ENCODE measurements around the gene MS4A8. TPM values are rescaled to one million over a fixed set of nuclear protein-coding genes. Genes with fewer than 3 reads are reported as not detected.
"Not testable (repeated sequence)": the region's sequence is repeated elsewhere in the genome, so short reads cannot be mapped to it uniquely, and the experiment has no call there.

The MS4A8 gene
- total RNA-seq, 1 donor = not detected

GRCh38 chr11:60710482-60710881, 11.1 kb downstream of the MS4A8 start:
- DNase-seq (ENCODE audit: low read depth) = no peak
- H3K4me3 ChIP-seq (ENCODE audit: low read depth, low read length) = no peak overlapping the region
- no peak for TF ChIP-seq CTCF (IDR thresholded peaks at IDR 0.05; ENCODE audit: insufficient read depth, low read depth, low read length)

- H3K4me3 ChIP-seq (ENCODE audit: low read depth, low read length) = no peak overlapping the region
- no peak for DNase-seq (ENCODE audit: low read depth)
- TF ChIP-seq CTCF (IDR thresholded peaks at IDR 0.05; ENCODE audit: insufficient read depth, low read depth, low read length) = no peak
Measured at GRCh38 chr11:60711276-60711675, 11.9 kb downstream of the MS4A8 start.

- not testable (repeated sequence) for DNase-seq (ENCODE audit: low read depth); H3K4me3 ChIP-seq (ENCODE audit: low read depth, low read length)
Measured at GRCh38 chr11:60713423-60713822, 14.0 kb downstream of the MS4A8 start.

- H3K4me3 ChIP-seq (ENCODE audit: low read depth, low read length) = no peak overlapping the region
- DNase-seq (ENCODE audit: low read depth) = no peak
- no peak for TF ChIP-seq CTCF (IDR thresholded peaks at IDR 0.05; ENCODE audit: insufficient read depth, low read depth, low read length)
Measured at GRCh38 chr11:60717956-60718355, 18.5 kb downstream of the MS4A8 start.

GRCh38 chr11:60718524-60719316, 19.3 kb downstream of the MS4A8 start:
- no peak overlapping the region for H3K4me3 ChIP-seq (ENCODE audit: low read depth, low read length)
- TF ChIP-seq CTCF (IDR thresholded peaks at IDR 0.05; ENCODE audit: insufficient read depth, low read depth, low read length) = no peak
- DNase-seq (ENCODE audit: low read depth) = no peak

- no peak overlapping the region for H3K4me3 ChIP-seq (ENCODE audit: low read depth, low read length)
- no peak for DNase-seq (ENCODE audit: low read depth)
- TF ChIP-seq CTCF (IDR thresholded peaks at IDR 0.05; ENCODE audit: insufficient read depth, low read depth, low read length) = no peak
Measured at GRCh38 chr11:60719391-60719790, 20.0 kb downstream of the MS4A8 start.

GRCh38 chr11:60720460-60720859, 21.0 kb downstream of the MS4A8 start:
- no peak overlapping the region for H3K4me3 ChIP-seq (ENCODE audit: low read depth, low read length)
- DNase-seq (ENCODE audit: low read depth) = no peak
- TF ChIP-seq CTCF (IDR thresholded peaks at IDR 0.05; ENCODE audit: insufficient read depth, low read depth, low read length) = no peak
